HepG2 (cell line): ENCODE results near the gene AKAP6. TPM values are rescaled to one million over a fixed set of nuclear protein-coding genes. Genes with fewer than 3 reads are reported as not detected.

ENCODE experiments used
- ATAC-seq: fragments of 200-7000 bp; cut with Tn5 transposase; 3 replicates; pipeline ENCODE4 v1.9.1; 2020; ENCODE audit warnings: mild to moderate bottlenecking, moderate library complexity
- BruUV-seq: library from RNA; stranded (reverse); fragments of 400-500 nt; replicated peaks from 2 replicates; lab custom pipeline; 2021; lab: Mats Ljungman, UMichigan
- CTCF ChIA-PET: fragments of 300-600 bp; formaldehyde crosslinking; extraction: SDS; loops from one replicate; lab custom pipeline; 2021; ENCODE audit warnings: low total read pairs, inconsistent platforms, low intra/inter-chr PET ratio; lab: Yijun Ruan, JAX
- POLR2A ChIA-PET: fragments of 350-600 bp; sonication (Branson Sonifier 250); formaldehyde crosslinking; loops from one replicate; lab custom pipeline; 2020; ENCODE audit warnings: antibody characterized with exemption, inconsistent platforms; lab: Yijun Ruan, JAX
- DNase-seq: peaks from one replicate; pipeline ENCODE4 v3.0.0-alpha.2; 2015; ENCODE audit warnings: low spot score
- FAIRE-seq: peaks from 3 replicates; lab custom pipeline; 2011; peaks lifted over from hg19 to GRCh38; lab: Jason Lieb, UNC
- H2AFZ ChIP-seq: one replicate; pipeline ENCODE4 v1.6.1; 2011; ENCODE audit warnings: low read length, inconsistent platforms
- H3K27ac ChIP-seq: fragments of 300-600 bp; 3 replicates; pipeline ENCODE4 v1.8.0; 2011; ENCODE audit warnings: mixed run types, mild to moderate bottlenecking, mixed read lengths, low read length, inconsistent platforms; ENCODE audit not compliant: insufficient read depth; ENCODE audit errors: extremely low read length
- H3K27me3 ChIP-seq, 2 experiments: fragments of 200-600 bp in 1 of 2; 2 replicates in 1 of 2; 3 replicates in 1 of 2; pipeline versions ENCODE4 v1.6.0 to v1.8.0; 2011; ENCODE audit warnings: low read length in 2 of 2, mild to moderate bottlenecking in 2 of 2, moderate library complexity in 2 of 2, inconsistent platforms in 1 of 2; ENCODE audit not compliant: insufficient read depth in 2 of 2, control insufficient read depth in 1 of 2
- H3K36me3 ChIP-seq, 2 experiments: fragments of 200-600 bp in 1 of 2; replicated peaks in 1 of 2; 2 replicates in 1 of 2; 3 replicates in 1 of 2; pipeline versions ENCODE4 v1.5.1 to v1.8.0; 2011; ENCODE audit warnings: low read length in 2 of 2, inconsistent platforms in 1 of 2; ENCODE audit not compliant: insufficient read depth in 2 of 2, control insufficient read depth in 1 of 2
- H3K4me1 ChIP-seq: 2 replicates; pipeline ENCODE4 v1.5.1; 2012; ENCODE audit warnings: low read length, inconsistent platforms; ENCODE audit not compliant: insufficient read depth
- H3K4me2 ChIP-seq: 2 replicates; pipeline ENCODE4 v1.6.0; 2011; ENCODE audit warnings: low read depth, low read length, inconsistent platforms
- H3K4me3 ChIP-seq, 3 experiments: fragments of 200-600 bp in 1 of 3; sonication (generic), shearing (Covaris generic) in 1 of 3; replicated peaks in 1 of 3; 2 replicates each; pipeline ENCODE4 v1.5.1; 2011 to 2016; ENCODE audit warnings: low read length in 3 of 3, inconsistent platforms in 2 of 3, low read depth in 2 of 3, mild to moderate bottlenecking in 2 of 3, control low read depth in 1 of 3, mixed read lengths in 1 of 3; ENCODE audit not compliant: insufficient read depth in 1 of 3
- H3K79me2 ChIP-seq: one replicate; pipeline ENCODE4 v1.6.1; 2011; ENCODE audit warnings: low read length, inconsistent platforms; ENCODE audit not compliant: insufficient read depth
- H3K9ac ChIP-seq: 2 replicates; pipeline ENCODE4 v1.6.0; 2011; ENCODE audit warnings: mild to moderate bottlenecking, low read depth, low read length, inconsistent platforms; ENCODE audit not compliant: insufficient read depth
- H3K9me3 ChIP-seq: 2 replicates; pipeline ENCODE4 v1.5.1; 2012; ENCODE audit warnings: mild to moderate bottlenecking, low read length
- H4K20me1 ChIP-seq: 2 replicates; pipeline ENCODE4 v1.6.0; 2011; ENCODE audit warnings: inconsistent platforms, mild to moderate bottlenecking, low read length, moderate library complexity; ENCODE audit not compliant: insufficient read depth
- ARID4A ChIP-seq: sonication (generic); formaldehyde crosslinking; IDR thresholded peaks from 2 replicates; pipeline ENCODE4 v1.5.0; 2020; ENCODE audit warnings: mild to moderate bottlenecking, missing genetic modification reagents, borderline replicate concordance
- BCL6 ChIP-seq: IDR thresholded peaks from 2 replicates; pipeline ENCODE4 v1.6.1; 2016; ENCODE audit warnings: missing genetic modification reagents, missing compliant biosample characterization
- CC2D1A ChIP-seq: sonication (generic); formaldehyde crosslinking; IDR thresholded peaks from 2 replicates; pipeline ENCODE4 v1.8.1; 2023; ENCODE audit warnings: mild to moderate bottlenecking, missing genetic modification reagents
- SOX5 ChIP-seq: IDR thresholded peaks from 2 replicates; pipeline ENCODE4 v1.6.1; 2016; ENCODE audit warnings: borderline replicate concordance
- TIGD3 ChIP-seq: sonication (generic); formaldehyde crosslinking; IDR thresholded peaks from 2 replicates; pipeline ENCODE4 v1.5.1; 2020; ENCODE audit warnings: mild to moderate bottlenecking, missing genetic modification reagents, borderline replicate concordance
- ZBTB10 ChIP-seq: sonication (generic); formaldehyde crosslinking; IDR thresholded peaks from 2 replicates; pipeline ENCODE4 v1.4.0; 2020; ENCODE audit warnings: missing genetic modification reagents, borderline replicate concordance
- ZNF138 ChIP-seq: sonication (generic); formaldehyde crosslinking; IDR thresholded peaks from 2 replicates; pipeline ENCODE4 v1.5.0; 2020; ENCODE audit warnings: mild to moderate bottlenecking, low read depth, missing genetic modification reagents
- ZNF451 ChIP-seq: sonication (generic); formaldehyde crosslinking; IDR thresholded peaks from 2 replicates; pipeline ENCODE4 v1.5.0; 2020; ENCODE audit warnings: mild to moderate bottlenecking, missing genetic modification reagents
- ZNF547 ChIP-seq: sonication (generic); formaldehyde crosslinking; IDR thresholded peaks from 2 replicates; pipeline ENCODE4 v1.5.1; 2020; ENCODE audit warnings: mild to moderate bottlenecking, missing genetic modification reagents
- WGBS: methylation state at CpG from one replicate; pipeline ENCODE4 v1.1.6; 2017; ENCODE audit warnings: low lambda C conversion rate; 5-methylcytosine and 5-hydroxymethylcytosine counted together
- in situ Hi-C: cut with HindIII; loops from 2 replicates; pipeline ENCODE4 v1.10.0; 2017; ENCODE audit warnings: low pct_unique_long_range_greater_than_20kb; ENCODE audit not compliant: extremely low pct_ligation_motif_present
- intact Hi-C: fragments of 100-400 bp; cut with micrococcal nuclease; formaldehyde crosslinking; loops from one replicate; pipeline ENCODE4 v1.10.0; 2022; ENCODE audit not compliant: unreplicated experiment
- polyA plus RNA-seq, 8 experiments: library from polyadenylated mRNA; depleted of rRNA in 3 of 8; stranded (reverse) in 7 of 8; unstranded in 1 of 8; fragments of >200 nt; fragmentation: Illumina TruSeq in 4 of 8; extraction: Trizol in 4 of 8; gene quantifications; 2 replicates each; pipeline versions ENCODE4 v1.2.1 to v1.2.3, GENCODE V29; 2011 to 2016; ENCODE audit warnings: low read depth in 4 of 8, missing spikeins in 1 of 8, mixed read lengths in 1 of 8; ENCODE audit not compliant: insufficient read depth in 1 of 8
- total RNA-seq, 5 experiments: library from RNA; depleted of rRNA; stranded (reverse); fragments of >200 nt; fragmentation: Illumina TruSeq; extraction: Trizol; gene quantifications; 2 replicates each; pipeline ENCODE4 v1.2.3, GENCODE V29; 2016; ENCODE audit warnings: low read depth in 1 of 5

The AKAP6 gene
- total and polyA plus RNA-seq, 2 of the 13 experiments (the other 11 are each of a cell fraction or from before 2014, with no cell fraction given) = 1.4 TPM

- TF ChIP-seq ARID4A (CRISPR knock-in tag) (no peak), BCL6 (CRISPR knock-in tag) (no peak), ZNF138 (no peak), ZNF547 (CRISPR knock-in tag) (no peak), ZBTB10 (CRISPR knock-in tag) (no peak)
- TF ChIP-seq, all 625 proteins: peak for 0
Observed at GRCh38 chr14:32648434-32648833, 319.3 kb downstream of the AKAP6 start (continued).

GRCh38 chr14:32650030-32650429 is 320.9 kb downstream of the AKAP6 start:
- no peaks in the 10 kb centered on the region for H4K20me1 ChIP-seq
- H3K9me3 ChIP-seq = no peaks in the 10 kb centered on the region
- intact Hi-C loops = no loop called here
- no peak for FAIRE-seq
- no peaks in the 10 kb centered on the region for H3K27me3 ChIP-seq
- TF ChIP-seq ZNF451 (CRISPR knock-in tag) (no peak), SOX5 (no peak), CC2D1A (no peak), TIGD3 (CRISPR knock-in tag) (no peak)
- in situ Hi-C loops = no loop called here
- no peak for ATAC-seq
- H3K27ac ChIP-seq = no peak overlapping the region
- CTCF ChIA-PET = no interaction called here
- no peaks in the 10 kb centered on the region for H3K4me1 ChIP-seq
- DNase-seq = no peak
- H3K9ac ChIP-seq = no peak overlapping the region
- 50% methylated on average over 7 of the region's 7 CpGs for WGBS
- H2AFZ ChIP-seq = no peak overlapping the region
- H3K4me2 ChIP-seq = no peak overlapping the region
- no TSS peak for BruUV-seq
- H3K4me3 ChIP-seq = no peak overlapping the region
- POLR2A ChIA-PET = no interaction called here
- H3K36me3 ChIP-seq = no peaks in the 10 kb centered on the region
- no peaks in the 10 kb centered on the region for H3K79me2 ChIP-seq
